SK-N-SH treated with all-trans-retinoic acid at 6 μM for 48 hours (cell line): ENCODE measurements around the gene SLC66A1.

ENCODE experiments used
- ATAC-seq: fragments of 200-7000 bp; cut with Tn5 transposase; 3 replicates; pipeline ENCODE4 v1.9.1; 2020; ENCODE audit warnings: mild to moderate bottlenecking, moderate library complexity
- BACH2 ChIP-seq: fragments of 250-450 bp; sonication (Bioruptor Pico); IDR thresholded peaks from 2 replicates; pipeline ENCODE4 v1.9.0; 2021; ENCODE audit warnings: mild to moderate bottlenecking, borderline replicate concordance
- CREB5 ChIP-seq: fragments of 250-450 bp; sonication (Bioruptor Pico); IDR thresholded peaks from 2 replicates; pipeline ENCODE4 v1.5.1; 2020; ENCODE audit warnings: low read depth, mild to moderate bottlenecking, moderate library complexity
- CSDC2 ChIP-seq: fragments of 250-450 bp; sonication (Bioruptor Pico); IDR thresholded peaks from 2 replicates; pipeline ENCODE4 v1.5.0; 2020; ENCODE audit warnings: mild to moderate bottlenecking, moderate library complexity
- CSRNP3 ChIP-seq: fragments of 250-450 bp; sonication (Bioruptor Pico); IDR thresholded peaks from 2 replicates; pipeline ENCODE4 v1.5.1; 2021; ENCODE audit warnings: mild to moderate bottlenecking, moderate library complexity
- ESRRG ChIP-seq: fragments of 250-450 bp; sonication (Bioruptor Pico); IDR thresholded peaks from 2 replicates; pipeline ENCODE4 v1.6.1; 2021; ENCODE audit warnings: mild to moderate bottlenecking
- GLIS3 ChIP-seq: fragments of 250-450 bp; sonication (Bioruptor Pico); IDR thresholded peaks from 2 replicates; pipeline ENCODE4 v1.5.0; 2020; ENCODE audit warnings: mild to moderate bottlenecking, moderate library complexity
- ISL1 ChIP-seq: fragments of 250-450 bp; sonication (Bioruptor Pico); IDR thresholded peaks from 2 replicates; pipeline ENCODE4 v2.1.2; 2022; ENCODE audit warnings: mild to moderate bottlenecking, moderate library complexity
- OSR1 ChIP-seq: fragments of 250-450 bp; sonication (Bioruptor Pico); IDR thresholded peaks from 2 replicates; pipeline ENCODE4 v1.8.0; 2022; ENCODE audit warnings: moderate library complexity, mild to moderate bottlenecking, inconsistent platforms
- POU6F1 ChIP-seq: fragments of 250-450 bp; sonication (Bioruptor Pico); IDR thresholded peaks from 2 replicates; pipeline ENCODE4 v1.8.0; 2021; ENCODE audit warnings: low read depth, mild to moderate bottlenecking, moderate library complexity, borderline replicate concordance
- PPARA ChIP-seq: fragments of 250-450 bp; sonication (Bioruptor Pico); IDR thresholded peaks from 2 replicates; pipeline ENCODE4 v1.5.0; 2020; ENCODE audit warnings: mild to moderate bottlenecking, borderline replicate concordance
- SNAI2 ChIP-seq: fragments of 250-450 bp; sonication (Bioruptor Pico); IDR thresholded peaks from 2 replicates; pipeline ENCODE4 v1.5.0; 2020; ENCODE audit warnings: mild to moderate bottlenecking, moderate library complexity
- TOX ChIP-seq: fragments of 250-450 bp; sonication (Bioruptor Pico); IDR thresholded peaks from 2 replicates; pipeline ENCODE4 v1.8.0; 2021; ENCODE audit warnings: mild to moderate bottlenecking, moderate library complexity, borderline replicate concordance
- TSHZ2 ChIP-seq: fragments of 250-450 bp; sonication (Bioruptor Pico); IDR thresholded peaks from 2 replicates; pipeline ENCODE4 v1.5.0; 2020; ENCODE audit warnings: mild to moderate bottlenecking, moderate library complexity
- ZC3H10 ChIP-seq: fragments of 250-450 bp; sonication (Bioruptor Pico); IDR thresholded peaks from 2 replicates; pipeline ENCODE4 v1.5.1; 2021; ENCODE audit warnings: mild to moderate bottlenecking, moderate library complexity
- ZFP3 ChIP-seq: fragments of 250-450 bp; sonication (Bioruptor Pico); IDR thresholded peaks from 2 replicates; pipeline ENCODE4 v1.5.0; 2020; ENCODE audit warnings: mild to moderate bottlenecking, moderate library complexity
- ZFP30 ChIP-seq: fragments of 450-650 bp; formaldehyde crosslinking; IDR thresholded peaks from 2 replicates; pipeline ENCODE4 v1.5.0; 2022; ENCODE audit warnings: mild to moderate bottlenecking, moderate library complexity
- ZNF565 ChIP-seq: fragments of 450-650 bp; formaldehyde crosslinking; conservative IDR thresholded peaks from 2 replicates; pipeline ENCODE4 v1.5.0; 2020; ENCODE audit warnings: low read depth, mild to moderate bottlenecking, moderate library complexity
- ZNF70 ChIP-seq: fragments of 450-650 bp; formaldehyde crosslinking; IDR thresholded peaks from 2 replicates; pipeline ENCODE4 v1.5.0; 2020; ENCODE audit warnings: mild to moderate bottlenecking, moderate library complexity
- ZNF8 ChIP-seq: fragments of 450-650 bp; formaldehyde crosslinking; IDR thresholded peaks from 2 replicates; pipeline ENCODE4 v1.5.0; 2020; ENCODE audit warnings: mild to moderate bottlenecking, moderate library complexity

The SLC66A1 gene

GRCh38 chr1:19373211-19374082 is 61.3 kb downstream of the SLC66A1 start (continued):
- TF ChIP-seq POU6F1, result no peak
- TF ChIP-seq PPARA, result no peak
- TF ChIP-seq SNAI2 (CRISPR knock-in tag), result no peak
- no peak for TF ChIP-seq ZNF70 (CRISPR knock-in tag)
- TF ChIP-seq ZC3H10 (CRISPR knock-in tag), result no peak
- TF ChIP-seq, all 23 proteins: peak for 0

- no peak for TF ChIP-seq BACH2 (CRISPR knock-in tag)
- no peak for TF ChIP-seq OSR1 (CRISPR knock-in tag)
- no peak for TF ChIP-seq ZNF8 (CRISPR knock-in tag)
- TF ChIP-seq CREB5 (CRISPR knock-in tag), result no peak
- no peak for TF ChIP-seq TOX (CRISPR knock-in tag)
- no peak for TF ChIP-seq ZFP3 (CRISPR knock-in tag)
- TF ChIP-seq PPARA, result no peak
- TF ChIP-seq ZC3H10 (CRISPR knock-in tag), result no peak
- TF ChIP-seq CSRNP3 (CRISPR knock-in tag), result no peak
- no peak for TF ChIP-seq CSDC2 (CRISPR knock-in tag)
- no peak for TF ChIP-seq GLIS3
- no peak for TF ChIP-seq ISL1
- TF ChIP-seq ESRRG (CRISPR knock-in tag), result no peak
- TF ChIP-seq TSHZ2 (CRISPR knock-in tag), result no peak
- no peak for TF ChIP-seq SNAI2 (CRISPR knock-in tag)
- TF ChIP-seq POU6F1, result no peak
- TF ChIP-seq ZNF565 (CRISPR knock-in tag), result no peak
- ATAC-seq, result no peak
These were observed 62.1 kb downstream of the SLC66A1 start for GRCh38 chr1:19374083-19374801.

- ATAC-seq, result no peak
These were observed 62.8 kb downstream of the SLC66A1 start for GRCh38 chr1:19374926-19375325.

More at GRCh38 chr1:19374926-19375325, 62.8 kb downstream of the SLC66A1 start:
- no peak for TF ChIP-seq ZNF70 (CRISPR knock-in tag)
- TF ChIP-seq TSHZ2 (CRISPR knock-in tag), result no peak
- TF ChIP-seq ZFP30 (CRISPR knock-in tag), result no peak
- TF ChIP-seq ZC3H10 (CRISPR knock-in tag), result no peak
